Fibroblast of skin of right biceps (primary cell): Measurements from ENCODE around the gene GRIK4.
A peak's percentile ranks its signal among the peaks of the same experiment; 100 is the strongest.
"Not testable (repeated sequence)": the region's sequence is repeated elsewhere in the genome, so short reads cannot be mapped to it uniquely, and the experiment has no call there.

Experiments
- DNase-seq: peaks from one replicate; pipeline ENCODE4 v3.0.0-alpha.2; 2013

Gene GRIK4

GRCh38 chr11:120611581-120611980 lies 100.0 kb downstream of the GRIK4 start:
- DNase-seq = no peak

DNA sequence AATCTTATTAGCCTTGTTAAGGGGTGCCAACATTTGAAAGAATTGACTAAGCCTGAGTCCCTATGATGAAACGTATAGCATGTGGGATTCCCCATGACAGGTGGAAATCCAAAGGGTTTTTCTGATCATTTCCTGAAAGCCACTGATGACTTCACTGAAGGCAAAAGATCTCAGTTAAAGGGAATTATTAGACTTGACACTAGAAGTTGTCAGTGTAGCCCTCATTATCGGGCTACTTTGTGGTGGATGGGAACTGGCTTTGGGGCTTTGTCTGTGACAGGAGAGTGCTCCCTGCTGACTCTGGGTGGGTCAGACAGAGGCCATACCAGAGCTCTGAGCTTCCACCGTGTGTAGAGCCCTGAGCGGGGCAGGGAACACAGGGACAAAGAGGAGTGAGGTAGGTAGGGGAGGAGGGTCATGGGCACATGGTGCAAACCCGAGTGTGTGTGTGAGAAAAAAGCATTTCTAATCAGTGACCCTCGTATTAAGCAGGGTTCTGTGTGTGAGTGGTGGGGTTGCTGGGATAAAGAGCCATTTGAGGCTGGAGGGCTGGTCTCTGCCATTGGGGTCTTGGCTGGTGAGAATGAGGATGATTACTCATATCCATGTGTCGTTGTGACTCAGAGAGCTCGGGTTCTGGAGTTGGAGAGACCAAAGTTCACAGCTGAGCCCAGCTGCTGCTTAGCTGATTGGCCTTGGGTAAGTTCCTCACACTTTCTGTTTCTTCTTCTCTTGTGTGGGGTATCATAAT lies 101.1 kb downstream of the GRIK4 start:
- peak; percentile 34 for DNase-seq

DNA sequence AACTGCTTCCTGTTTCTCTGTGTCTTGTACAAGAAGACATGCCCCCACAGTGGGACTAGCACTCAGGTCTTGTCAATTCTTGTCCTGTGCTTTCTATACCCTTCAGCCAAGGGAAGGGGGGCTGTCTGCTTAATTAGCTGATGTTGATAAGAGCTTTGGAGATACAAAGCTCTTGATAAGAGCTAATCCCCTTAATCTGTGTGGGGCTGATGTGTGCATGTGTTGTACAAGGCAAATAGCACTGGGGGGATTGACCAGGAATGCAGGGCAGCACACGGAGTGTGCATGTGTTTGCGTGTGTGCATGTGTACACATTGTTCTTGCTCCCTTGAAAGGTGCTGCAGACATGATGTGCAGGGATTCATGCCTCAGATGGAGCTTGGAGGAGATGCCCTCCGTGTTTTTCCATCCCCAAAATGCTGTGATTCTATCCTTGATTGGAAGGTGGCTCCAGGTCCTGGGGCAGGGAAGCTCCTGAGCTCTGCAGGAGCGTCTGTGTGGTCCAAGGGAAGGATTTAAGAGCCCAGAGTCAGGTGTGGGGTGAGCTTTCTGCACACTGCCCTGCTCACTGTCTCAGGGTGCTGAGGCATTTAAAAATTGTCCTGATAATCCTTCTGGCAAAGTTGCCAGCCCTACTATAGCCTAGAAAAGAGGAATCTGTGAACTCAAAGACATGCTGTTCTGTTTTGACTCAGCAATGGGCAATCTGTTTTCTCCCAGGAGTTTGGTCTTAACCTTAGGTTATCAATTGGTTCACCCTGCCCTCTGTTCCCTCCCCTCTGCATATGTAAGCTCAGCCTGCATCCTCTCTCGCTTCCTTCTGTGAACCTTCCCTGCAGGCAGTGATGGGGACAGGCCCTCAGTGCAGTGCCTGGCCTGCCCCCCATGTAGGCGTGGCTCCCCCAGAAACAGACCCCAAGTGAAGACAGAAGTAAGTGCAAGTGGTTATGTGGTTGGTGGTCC lies 102.0 kb downstream of the GRIK4 start:
- no peak for DNase-seq

- DNase-seq = no peak
Observed at GRCh38 chr11:120615391-120615790, 103.8 kb downstream of the GRIK4 start.

DNA sequence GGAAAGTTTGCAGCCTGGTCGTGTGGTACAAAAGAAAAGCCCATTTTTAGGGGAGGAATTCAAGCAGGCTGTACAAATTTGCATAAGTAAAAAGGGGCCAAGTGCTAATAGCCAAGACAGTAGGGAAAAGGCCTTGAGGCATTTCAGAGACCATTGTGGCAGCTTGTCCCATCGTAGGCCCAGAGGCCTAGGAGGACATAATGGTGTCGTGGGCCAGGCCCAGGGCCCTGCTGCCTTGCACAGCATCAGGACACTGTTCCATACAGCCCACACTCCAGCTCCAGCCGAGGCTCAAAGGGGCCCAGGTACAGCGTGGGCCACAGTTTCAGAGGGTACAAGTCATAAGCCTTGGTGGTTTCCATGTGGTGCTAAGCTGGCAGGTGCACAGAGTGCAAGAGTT lies 106.9 kb downstream of the GRIK4 start:
- no peak for DNase-seq

DNA sequence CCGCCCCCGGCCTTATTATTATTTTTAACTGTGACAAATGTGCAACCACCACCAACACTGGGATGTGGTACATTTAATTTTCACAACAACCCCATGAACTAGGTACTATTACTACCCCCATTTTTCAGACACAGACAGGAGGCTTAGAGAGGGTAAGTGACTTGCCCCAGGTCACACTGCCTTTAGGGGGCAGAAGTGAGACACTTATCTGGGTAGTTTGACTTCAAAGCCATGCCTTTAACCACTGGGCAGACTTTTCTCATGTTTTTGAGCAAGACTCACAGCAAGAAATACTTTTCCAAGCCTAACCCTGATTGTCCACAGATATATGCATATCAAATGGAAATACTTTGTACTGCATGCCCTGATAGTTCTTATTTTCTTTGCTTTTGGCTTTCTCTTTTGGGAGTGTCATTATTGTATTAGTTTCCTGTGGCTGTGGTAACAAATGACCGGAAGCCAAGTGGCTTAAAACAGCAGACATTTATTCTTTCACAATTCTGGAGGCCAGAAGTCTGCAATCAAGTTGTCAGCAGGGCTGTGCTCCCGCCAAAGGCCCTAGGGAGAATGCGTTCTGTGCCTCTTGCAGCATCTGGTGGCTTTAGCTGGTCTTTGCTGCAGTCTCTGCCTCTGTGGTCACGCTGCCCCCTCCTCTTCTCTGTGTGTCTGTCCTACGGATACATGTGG lies 110.8 kb downstream of the GRIK4 start:
- DNase-seq = no peak

GRCh38 chr11:120624992-120625391 lies 113.4 kb downstream of the GRIK4 start:
- not testable (repeated sequence) for DNase-seq

DNA sequence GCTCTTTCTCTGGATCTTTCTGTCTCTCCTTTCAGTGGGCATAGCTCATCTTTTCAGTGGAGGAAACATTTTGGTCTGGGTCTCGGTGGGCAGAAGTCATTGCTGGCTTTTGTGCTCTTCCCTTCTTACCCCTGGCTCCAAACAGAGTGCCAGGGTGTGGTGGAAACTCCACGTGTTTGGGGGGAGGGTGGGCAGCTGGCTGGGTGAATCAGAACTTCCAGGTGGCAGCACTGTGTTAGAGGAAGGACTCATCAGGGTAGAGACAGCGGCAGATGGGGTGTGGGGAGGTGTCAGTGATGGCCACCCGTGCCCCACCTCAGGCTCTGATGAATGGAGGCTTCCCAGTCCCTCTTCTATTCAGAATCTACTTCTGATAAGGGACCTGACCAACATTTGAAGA lies 114.0 kb downstream of the GRIK4 start:
- no peak for DNase-seq

DNA sequence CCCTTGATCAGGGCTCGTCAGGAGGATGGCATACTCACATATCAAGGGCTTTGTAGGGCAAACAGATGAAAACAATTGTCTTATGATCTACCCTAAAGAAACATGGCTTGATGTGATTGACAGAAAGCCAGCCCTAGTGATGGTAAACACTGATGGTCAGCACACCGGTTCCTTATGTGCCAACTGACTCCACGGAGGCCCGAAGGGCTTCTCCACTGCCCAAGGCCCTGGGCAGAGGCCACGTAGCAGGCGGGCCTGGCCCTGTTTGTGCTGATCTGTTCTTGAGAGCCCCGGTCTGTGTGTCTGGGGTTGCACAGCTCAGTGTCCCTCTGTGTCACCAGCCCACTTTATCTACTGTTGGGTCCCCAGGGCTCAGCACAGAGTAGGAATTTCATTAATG lies 115.2 kb downstream of the GRIK4 start:
- DNase-seq = no peak

DNA sequence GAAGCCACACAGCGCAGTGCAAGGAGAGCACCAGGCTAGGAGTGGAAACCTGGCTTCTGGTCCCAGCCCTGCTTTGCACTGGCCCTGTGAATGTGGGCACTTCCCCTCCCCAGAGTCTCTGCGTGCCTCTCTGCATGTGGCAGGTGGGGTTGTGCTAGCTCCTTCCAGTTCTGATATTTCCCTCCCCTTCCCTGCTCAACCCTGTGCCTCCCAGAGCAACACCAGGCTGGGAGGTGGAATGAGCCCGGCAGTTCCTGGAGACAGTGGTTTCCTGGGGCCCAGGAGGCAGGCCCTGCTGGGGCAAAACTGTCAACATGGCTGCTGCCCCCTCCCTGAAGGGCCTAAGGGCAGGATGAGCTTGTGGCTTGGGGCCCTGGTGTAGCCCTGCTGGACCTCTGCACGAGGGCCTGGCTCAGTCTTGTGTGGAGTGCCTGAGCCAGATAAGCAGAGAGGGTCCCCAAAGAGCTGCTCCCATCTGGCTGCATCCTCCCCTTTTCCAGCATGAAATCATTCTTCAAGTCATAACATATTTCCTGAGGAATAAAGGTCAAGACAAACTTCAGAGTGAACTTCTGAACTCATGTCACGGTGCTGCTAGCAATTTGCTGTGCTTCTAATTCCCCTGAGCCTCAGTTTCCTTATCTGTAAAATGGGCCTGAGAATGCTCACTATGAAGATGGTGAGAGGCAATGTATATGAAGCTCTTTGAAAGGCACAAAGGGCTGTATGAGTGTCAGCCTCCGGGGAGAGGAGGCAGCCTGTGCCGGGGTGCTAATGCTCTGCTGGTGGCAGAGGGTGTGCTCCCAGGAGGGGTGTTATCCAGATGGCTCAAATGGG lies 116.0 kb downstream of the GRIK4 start:
- DNase-seq = no peak

- no peak for DNase-seq
Observed at GRCh38 chr11:120629407-120630080, 118.0 kb downstream of the GRIK4 start.

DNA sequence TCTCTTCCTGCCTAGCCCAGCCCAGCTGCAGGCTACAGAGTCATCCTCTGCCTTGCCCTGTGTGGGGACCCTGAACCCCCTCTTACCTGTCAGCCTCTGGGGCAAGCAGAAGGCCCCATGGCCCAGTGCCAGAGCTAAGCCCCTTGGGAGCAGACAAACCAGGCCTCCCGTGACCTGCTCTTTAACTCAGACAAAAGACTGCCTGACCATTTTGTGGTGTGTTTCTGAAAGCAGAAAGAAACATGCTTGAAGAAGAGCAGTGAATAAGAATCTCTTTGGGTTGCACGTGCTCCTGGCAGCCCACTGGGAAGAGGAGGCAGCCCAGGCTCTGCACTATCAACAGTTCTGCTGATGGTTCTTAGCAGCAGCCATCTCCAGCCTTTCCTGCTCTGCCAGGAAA lies 118.6 kb downstream of the GRIK4 start:
- DNase-seq = no peak

GRCh38 chr11:120632579-120632978 lies 121.0 kb downstream of the GRIK4 start:
- no peak for DNase-seq

DNA sequence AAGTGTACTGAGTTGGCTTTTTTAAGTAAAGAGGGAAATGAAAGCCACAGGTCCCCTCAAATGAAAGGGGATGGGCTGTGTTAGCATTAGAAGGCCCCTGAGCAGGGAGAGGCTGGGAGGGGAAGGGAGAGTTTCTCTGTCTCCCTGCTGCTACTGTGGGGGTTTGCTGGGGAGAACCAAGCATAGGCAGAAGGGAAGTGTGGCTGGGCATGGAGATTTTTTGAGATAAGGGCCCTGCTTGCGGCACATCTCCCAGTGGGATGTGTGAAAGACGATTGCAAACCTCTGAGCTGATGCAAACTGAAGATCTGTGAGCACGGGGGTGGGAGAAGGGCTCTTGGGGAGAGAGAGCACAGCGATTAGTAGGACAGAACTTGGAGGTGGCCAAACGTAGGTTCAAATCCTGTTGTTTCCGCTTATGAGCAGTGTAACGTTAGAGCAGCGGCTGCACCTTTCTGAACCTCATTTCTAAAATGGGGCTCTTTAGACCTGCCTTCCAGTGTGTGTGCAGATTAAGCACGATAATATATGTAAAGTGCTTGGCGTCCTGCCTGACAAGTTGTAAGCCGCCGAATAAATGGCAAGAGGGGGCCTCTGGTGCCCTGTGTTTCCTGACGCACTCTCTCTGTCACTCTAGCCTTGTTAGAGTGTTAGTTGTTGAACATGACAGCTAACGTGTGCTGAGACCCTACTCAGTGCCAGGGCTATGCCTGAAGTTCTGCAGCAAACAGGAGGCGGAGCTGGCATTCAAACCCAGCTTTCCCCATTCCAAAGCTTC lies 122.3 kb downstream of the GRIK4 start:
- DNase-seq = no peak

GRCh38 chr11:120634706-120635105 lies 123.2 kb downstream of the GRIK4 start:
- DNase-seq = no peak

- DNase-seq = no peak
Observed at GRCh38 chr11:120635136-120635810, 123.7 kb downstream of the GRIK4 start.

- DNase-seq = no peak
Observed at GRCh38 chr11:120637131-120637530, 125.6 kb downstream of the GRIK4 start.

- no peak for DNase-seq
Observed at GRCh38 chr11:120642196-120642894, 130.8 kb downstream of the GRIK4 start.

- no peak for DNase-seq
Observed at GRCh38 chr11:120643284-120643683, 131.7 kb downstream of the GRIK4 start.

GRCh38 chr11:120645639-120646038 lies 134.1 kb downstream of the GRIK4 start:
- DNase-seq = no peak
